Measurements from ENCODE around the gene CTRL. TPM values are rescaled to one million over a fixed set of nuclear protein-coding genes. Genes with fewer than 3 reads are reported as not detected.

The CTRL gene
- total RNA-seq, 2 experiments from 2014 or later = 4.0 to 5.9 TPM

DNA sequence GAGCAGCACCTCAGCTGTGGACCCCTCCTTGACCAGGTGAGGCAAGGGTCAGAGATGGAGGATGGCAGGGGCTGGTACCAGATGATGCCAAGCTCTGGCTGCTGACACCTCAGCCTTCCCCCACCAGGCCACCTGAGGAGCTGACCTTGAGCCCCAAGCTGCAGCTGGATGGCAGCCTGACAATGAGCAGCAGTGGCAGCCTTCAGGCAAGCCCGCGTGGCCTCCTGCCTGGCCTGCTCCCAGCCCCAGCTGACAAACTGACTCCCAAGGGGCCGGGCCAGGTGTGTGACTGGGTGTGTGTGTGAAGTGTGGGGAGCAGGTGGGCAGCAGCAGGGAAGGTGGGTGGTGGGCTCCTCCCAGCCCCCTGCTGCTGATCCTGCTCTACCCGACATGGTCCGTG is 51.7 kb downstream of the CTRL start:
- Histone ChIP-seq H3K4me3 (ENCODE audit: low read depth, low read length, poor library complexity, severe bottlenecking) (no peak overlapping the region), H4K20me1 (ENCODE audit: insufficient read depth, low read length) (no peaks in the 10 kb centered on the region), H2AFZ (ENCODE audit: low read length) (no peak overlapping the region), H3K27ac (ENCODE audit: low read depth, low read length, poor library complexity, severe bottlenecking) (no peak overlapping the region), H3K79me2 (ENCODE audit: insufficient read depth, low read depth, low read length) (peaks cover 9% of the 10 kb centered on the region; the same call in 1 of the 2 replicates), H3K9me3 (ENCODE audit: low read length) (no peaks in the 10 kb centered on the region), H3K4me1 (ENCODE audit: insufficient read depth, low read length, poor library complexity, severe bottlenecking) (peaks cover 3% of the 10 kb centered on the region), H3K36me3 (ENCODE audit: insufficient read depth, low read length) (peaks cover 96% of the 10 kb centered on the region), H3K4me2 (ENCODE audit: low read length) (no peak overlapping the region), H3K9me2 (ENCODE audit: insufficient read depth, low read length) (no peaks in the 10 kb centered on the region)
- intact Hi-C loops (cut with micrococcal nuclease; ENCODE audit: unreplicated experiment) = loop anchor here (5.0 kb wide), 1 partner anchor 182 kb away; no protein-coding TSS in a partner anchor
- ChIA-PET POLR2A (no interaction called here), CTCF (ENCODE audit: unreplicated experiment) (no interaction called here)
- TF ChIP-seq, protein P1, sequence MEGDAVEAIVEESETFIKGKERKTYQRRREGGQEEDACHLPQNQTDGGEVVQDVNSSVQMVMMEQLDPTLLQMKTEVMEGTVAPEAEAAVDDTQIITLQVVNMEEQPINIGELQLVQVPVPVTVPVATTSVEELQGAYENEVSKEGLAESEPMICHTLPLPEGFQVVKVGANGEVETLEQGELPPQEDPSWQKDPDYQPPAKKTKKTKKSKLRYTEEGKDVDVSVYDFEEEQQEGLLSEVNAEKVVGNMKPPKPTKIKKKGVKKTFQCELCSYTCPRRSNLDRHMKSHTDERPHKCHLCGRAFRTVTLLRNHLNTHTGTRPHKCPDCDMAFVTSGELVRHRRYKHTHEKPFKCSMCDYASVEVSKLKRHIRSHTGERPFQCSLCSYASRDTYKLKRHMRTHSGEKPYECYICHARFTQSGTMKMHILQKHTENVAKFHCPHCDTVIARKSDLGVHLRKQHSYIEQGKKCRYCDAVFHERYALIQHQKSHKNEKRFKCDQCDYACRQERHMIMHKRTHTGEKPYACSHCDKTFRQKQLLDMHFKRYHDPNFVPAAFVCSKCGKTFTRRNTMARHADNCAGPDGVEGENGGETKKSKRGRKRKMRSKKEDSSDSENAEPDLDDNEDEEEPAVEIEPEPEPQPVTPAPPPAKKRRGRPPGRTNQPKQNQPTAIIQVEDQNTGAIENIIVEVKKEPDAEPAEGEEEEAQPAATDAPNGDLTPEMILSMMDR (conservative IDR thresholded peaks at IDR 0.05; ENCODE audit: low read length) = no peak
- no peak for DNase-seq (ENCODE audit: low spot score)
- BruUV-seq (replicated peaks) = no TSS peak

Small RNAs within 50 kb of the gene (small RNA-seq; reads per million reads assigned to genes)
- gene NRN1L = not detected

Other genes with a start within 250 kb of the CTRL start
- gene GFOD2, start 212.5 kb downstream of the CTRL start, total RNA-seq (2014; rRNA removed; shearing (Covaris generic)) = 13.2 and 16.2 TPM in 2 replicates
- gene GFOD2, start 212.5 kb downstream of the CTRL start, total RNA-seq (2022) = 18.0 and 18.5 TPM in 2 replicates
- 6.7 and 12.3 TPM in 2 replicates for gene RANBP10, start 125.3 kb downstream of the CTRL start, total RNA-seq (2014; rRNA removed; shearing (Covaris generic))
- 20.0 and 21.4 TPM in 2 replicates for gene RANBP10, start 125.3 kb downstream of the CTRL start, total RNA-seq (2022)
- gene TSNAXIP1, start 125.0 kb downstream of the CTRL start, total RNA-seq (2014; rRNA removed; shearing (Covaris generic)) = 0.28 and 0.76 TPM in 2 replicates
- 0.68 and 0.91 TPM in 2 replicates for gene TSNAXIP1, start 125.0 kb downstream of the CTRL start, total RNA-seq (2022)
- 52.9 and 66.3 TPM in 2 replicates for gene THAP11, start 89.5 kb downstream of the CTRL start, total RNA-seq (2014; rRNA removed; shearing (Covaris generic))
- gene THAP11, start 89.5 kb downstream of the CTRL start, total RNA-seq (2022) = 38.8 and 39.5 TPM in 2 replicates
- gene NUTF2, start 84.9 kb downstream of the CTRL start, total RNA-seq (2014; rRNA removed; shearing (Covaris generic)) = 168 and 187 TPM in 2 replicates
- 143 and 144 TPM in 2 replicates for gene NUTF2, start 84.9 kb downstream of the CTRL start, total RNA-seq (2022)
- gene CENPT, start 84.2 kb downstream of the CTRL start, total RNA-seq (2014; rRNA removed; shearing (Covaris generic)) = 74.7 and 85.3 TPM in 2 replicates
- 48.9 and 55.4 TPM in 2 replicates for gene CENPT, start 84.2 kb downstream of the CTRL start, total RNA-seq (2022)
- gene EDC4, start 58.8 kb downstream of the CTRL start, total RNA-seq (2014; rRNA removed; shearing (Covaris generic)) = 58.4 and 89.6 TPM in 2 replicates
- gene EDC4, start 58.8 kb downstream of the CTRL start, total RNA-seq (2022) = 86.6 and 100 TPM in 2 replicates
- gene NRN1L, start 47.0 kb downstream of the CTRL start, total RNA-seq (2014; rRNA removed; shearing (Covaris generic)) = 0.66 and 1.7 TPM in 2 replicates
- 0.80 and 1.2 TPM in 2 replicates for gene NRN1L, start 47.0 kb downstream of the CTRL start, total RNA-seq (2022)
- 9.7 and 10.4 TPM in 2 replicates for gene PSKH1, start 38.6 kb downstream of the CTRL start, total RNA-seq (2014; rRNA removed; shearing (Covaris generic))
- gene PSKH1, start 38.6 kb downstream of the CTRL start, total RNA-seq (2022) = 23.8 and 27.1 TPM in 2 replicates
- gene PSMB10, start 5.0 kb upstream of the CTRL start, total RNA-seq (2014; rRNA removed; shearing (Covaris generic)) = 179 and 227 TPM in 2 replicates
- gene PSMB10, start 5.0 kb upstream of the CTRL start, total RNA-seq (2022) = 89.9 and 98.2 TPM in 2 replicates
- 4.1 and 4.4 TPM in 2 replicates for gene LCAT, start 12.3 kb upstream of the CTRL start, total RNA-seq (2014; rRNA removed; shearing (Covaris generic))
- gene LCAT, start 12.3 kb upstream of the CTRL start, total RNA-seq (2022) = 9.8 and 10.8 TPM in 2 replicates
- 8.3 and 10.0 TPM in 2 replicates for gene SLC12A4, start 36.8 kb upstream of the CTRL start, total RNA-seq (2014; rRNA removed; shearing (Covaris generic))
- 16.7 and 22.5 TPM in 2 replicates for gene SLC12A4, start 36.8 kb upstream of the CTRL start, total RNA-seq (2022)
- gene DPEP3, start 48.6 kb upstream of the CTRL start, total RNA-seq (2014; rRNA removed; shearing (Covaris generic)) = not detected in 2 replicates
- not detected in 2 replicates for gene DPEP3, start 48.6 kb upstream of the CTRL start, total RNA-seq (2022)
- gene DPEP2, start 67.6 kb upstream of the CTRL start, total RNA-seq (2014; rRNA removed; shearing (Covaris generic)) = 0.13 and 0.22 TPM in 2 replicates
- gene DPEP2, start 67.6 kb upstream of the CTRL start, total RNA-seq (2022) = 0.23 and 0.37 TPM in 2 replicates
- gene DPEP2NB, start 84.0 kb upstream of the CTRL start, total RNA-seq (2014; rRNA removed; shearing (Covaris generic)) = 0.72 TPM in 1 of 2 replicates, not detected in the other
- not detected in 2 replicates for gene DPEP2NB, start 84.0 kb upstream of the CTRL start, total RNA-seq (2022)
- gene DDX28, start 91.4 kb upstream of the CTRL start, total RNA-seq (2014; rRNA removed; shearing (Covaris generic)) = 27.9 and 31.4 TPM in 2 replicates
- 16.9 and 18.1 TPM in 2 replicates for gene DDX28, start 91.4 kb upstream of the CTRL start, total RNA-seq (2022)
- 19.9 and 20.7 TPM in 2 replicates for gene DUS2, start 91.4 kb upstream of the CTRL start, total RNA-seq (2014; rRNA removed; shearing (Covaris generic))
- gene DUS2, start 91.4 kb upstream of the CTRL start, total RNA-seq (2022) = 32.4 and 34.7 TPM in 2 replicates
- gene NFATC3, start 153.5 kb upstream of the CTRL start, total RNA-seq (2014; rRNA removed; shearing (Covaris generic)) = 60.9 and 73.4 TPM in 2 replicates
- gene NFATC3, start 153.5 kb upstream of the CTRL start, total RNA-seq (2022) = 76.0 and 91.7 TPM in 2 replicates